T47D (cell line): Measurements from ENCODE around the gene RTP2.

ENCODE experiments used
- DNase-seq, 2 experiments: peaks; one replicate each; pipeline versions ENCODE4 v3.0.0 to v3.0.0-alpha.2; 2011 to 2012; ENCODE audit warnings: low read depth in 1 of 2, low spot score in 1 of 2
- JUND ChIP-seq: IDR thresholded peaks from 2 replicates; pipeline ENCODE4 v1.6.1; 2012; ENCODE audit warnings: low read depth
- in situ Hi-C: cut with HindIII; loops from 2 replicates; pipeline ENCODE4 v1.10.0; 2016; ENCODE audit warnings: low sequenced_read_pairs, low pct_unique_long_range_greater_than_20kb

Gene RTP2

DNA sequence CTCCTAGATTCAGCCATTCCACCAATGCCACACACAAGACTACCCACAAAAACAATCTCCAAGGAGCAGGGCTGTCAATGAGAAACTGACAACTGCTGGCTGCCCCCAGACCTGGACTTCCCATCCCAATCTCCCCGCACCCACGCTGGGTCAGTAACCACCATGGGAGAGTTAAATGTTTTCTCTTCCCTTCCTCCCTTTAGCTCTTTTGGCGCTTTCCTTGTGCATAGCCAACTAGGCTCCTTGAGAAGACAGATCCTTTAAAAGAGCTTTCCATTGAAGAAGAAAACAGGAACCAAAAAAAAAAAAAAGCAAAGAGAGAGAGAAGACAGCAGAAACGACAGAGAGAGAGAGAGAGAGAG lies 34.6 kb upstream of the RTP2 start:
- no peak for DNase-seq
- in situ Hi-C loops, result loop anchor here (25.0 kb wide), 3 partner anchors 300 to 1200 kb away; no protein-coding TSS in a partner anchor
- no peak for TF ChIP-seq JUND

DNA sequence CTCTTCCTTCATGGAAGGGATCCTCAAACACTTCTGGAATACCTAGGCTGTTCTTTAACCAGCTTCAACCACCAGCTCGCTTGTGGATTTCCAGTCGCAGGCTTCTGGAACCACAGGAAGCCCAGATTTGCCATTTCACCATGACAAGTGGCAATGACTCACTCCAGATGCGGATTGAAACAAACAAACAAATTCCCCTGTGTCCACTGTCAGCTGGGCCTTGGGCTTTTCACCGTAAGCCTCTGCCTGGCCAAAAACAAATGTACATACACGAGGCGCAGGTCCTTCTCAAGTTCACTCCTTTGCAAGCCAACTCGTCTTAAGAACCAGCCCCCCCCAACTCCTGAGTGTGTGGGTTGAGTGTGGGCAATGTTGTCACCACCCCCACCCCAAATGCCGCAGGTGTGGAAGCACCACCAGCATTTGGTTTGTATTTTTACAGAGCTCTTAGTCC lies 34.1 kb upstream of the RTP2 start:
- no peak for DNase-seq
- in situ Hi-C loops, result loop anchor here (25.0 kb wide), 3 partner anchors 301 to 1201 kb away; no protein-coding TSS in a partner anchor
- no peak for TF ChIP-seq JUND

DNA sequence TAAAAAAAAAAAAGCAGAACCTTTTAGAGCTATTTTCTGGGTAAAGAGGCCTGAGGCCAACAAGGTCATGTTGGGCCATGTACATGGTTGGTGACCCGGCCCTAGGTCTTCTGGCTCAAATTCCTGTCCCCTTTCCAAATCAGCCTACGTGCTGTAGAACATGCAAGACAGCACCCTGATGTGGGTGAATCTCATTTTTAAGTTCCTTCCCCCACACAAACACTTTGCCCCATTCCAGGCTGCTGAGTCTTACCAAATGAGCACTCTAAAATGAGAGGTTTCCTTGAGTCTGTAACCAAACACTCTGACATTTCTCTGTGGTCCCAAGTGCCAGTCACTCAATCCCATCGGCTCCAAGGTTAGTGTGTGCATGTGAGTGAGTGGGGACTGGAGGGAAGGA lies 33.5 kb upstream of the RTP2 start:
- DNase-seq, result no peak
- no peak for TF ChIP-seq JUND
- in situ Hi-C loops, result loop anchor here (25.0 kb wide), 3 partner anchors 301 to 1201 kb away; no protein-coding TSS in a partner anchor

DNA sequence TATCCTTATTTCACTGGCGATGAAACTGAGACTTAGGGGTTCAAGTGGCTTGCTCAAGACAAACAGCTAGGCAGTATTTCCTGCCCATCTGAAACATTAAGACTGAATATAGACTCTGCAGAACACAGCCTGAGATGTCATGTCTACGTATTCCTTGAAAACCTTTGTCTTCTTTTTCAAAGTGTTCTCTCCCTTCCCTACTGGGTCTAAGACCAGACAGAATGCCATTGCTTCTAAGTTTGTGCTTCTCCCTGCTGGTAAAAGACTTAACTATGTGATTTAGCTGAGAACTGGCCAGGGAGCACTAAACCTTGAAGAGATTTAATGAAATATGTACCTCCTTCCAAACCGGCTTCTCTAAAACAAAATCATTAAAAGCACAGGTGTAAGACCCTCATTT lies 33.0 kb upstream of the RTP2 start:
- DNase-seq, result no peak
- in situ Hi-C loops, result loop anchor here (25.0 kb wide), 3 partner anchors 302 to 1202 kb away; no protein-coding TSS in a partner anchor
- no peak for TF ChIP-seq JUND

DNA sequence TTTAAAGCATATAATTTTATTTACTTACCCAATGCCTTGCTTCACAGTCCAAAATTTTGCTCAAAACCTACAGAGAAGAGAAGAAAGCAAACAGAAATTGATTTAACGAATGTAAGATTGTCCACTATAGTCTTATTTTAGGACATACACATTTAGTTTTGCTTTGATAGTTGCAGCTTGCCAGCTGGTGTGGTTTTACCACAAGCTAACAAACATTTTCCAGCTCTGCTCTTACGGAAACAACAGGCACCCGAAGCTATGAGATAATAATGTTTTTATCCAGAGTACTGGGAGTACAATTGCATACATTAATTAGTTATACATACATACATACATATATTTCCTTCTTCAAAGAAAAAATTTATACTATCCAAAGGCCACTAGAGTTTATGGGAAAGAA lies 32.5 kb upstream of the RTP2 start:
- no peak for DNase-seq
- in situ Hi-C loops, result loop anchor here (25.0 kb wide), 3 partner anchors 302 to 1202 kb away; no protein-coding TSS in a partner anchor
- TF ChIP-seq JUND, result no peak

GRCh38 chr3:187733371-187733770 lies 31.0 kb upstream of the RTP2 start:
- DNase-seq, result no peak
- no peak for TF ChIP-seq JUND
- in situ Hi-C loops, result loop anchor here (25.0 kb wide), 3 partner anchors 304 to 1204 kb away; no protein-coding TSS in a partner anchor

- no peak for TF ChIP-seq JUND
- in situ Hi-C loops, result loop anchor here (25.0 kb wide), 3 partner anchors 308 to 1208 kb away; no protein-coding TSS in a partner anchor
- DNase-seq, result no peak
Measured at GRCh38 chr3:187729598-187729997, 27.2 kb upstream of the RTP2 start.

- no peak for TF ChIP-seq JUND
- no peak for DNase-seq
- in situ Hi-C loops, result loop anchor here (25.0 kb wide), 3 partner anchors 308 to 1208 kb away; no protein-coding TSS in a partner anchor
Measured at GRCh38 chr3:187728940-187729583, 26.7 kb upstream of the RTP2 start.

GRCh38 chr3:187728248-187728647 lies 25.9 kb upstream of the RTP2 start:
- in situ Hi-C loops, result loop anchor here (25.0 kb wide), 3 partner anchors 309 to 1209 kb away; no protein-coding TSS in a partner anchor
- no peak for DNase-seq
- no peak for TF ChIP-seq JUND

GRCh38 chr3:187726564-187726963 lies 24.2 kb upstream of the RTP2 start:
- in situ Hi-C loops, result loop anchor here (25.0 kb wide), 3 partner anchors 311 to 1211 kb away; no protein-coding TSS in a partner anchor
- TF ChIP-seq JUND, result no peak
- no peak for DNase-seq

DNA sequence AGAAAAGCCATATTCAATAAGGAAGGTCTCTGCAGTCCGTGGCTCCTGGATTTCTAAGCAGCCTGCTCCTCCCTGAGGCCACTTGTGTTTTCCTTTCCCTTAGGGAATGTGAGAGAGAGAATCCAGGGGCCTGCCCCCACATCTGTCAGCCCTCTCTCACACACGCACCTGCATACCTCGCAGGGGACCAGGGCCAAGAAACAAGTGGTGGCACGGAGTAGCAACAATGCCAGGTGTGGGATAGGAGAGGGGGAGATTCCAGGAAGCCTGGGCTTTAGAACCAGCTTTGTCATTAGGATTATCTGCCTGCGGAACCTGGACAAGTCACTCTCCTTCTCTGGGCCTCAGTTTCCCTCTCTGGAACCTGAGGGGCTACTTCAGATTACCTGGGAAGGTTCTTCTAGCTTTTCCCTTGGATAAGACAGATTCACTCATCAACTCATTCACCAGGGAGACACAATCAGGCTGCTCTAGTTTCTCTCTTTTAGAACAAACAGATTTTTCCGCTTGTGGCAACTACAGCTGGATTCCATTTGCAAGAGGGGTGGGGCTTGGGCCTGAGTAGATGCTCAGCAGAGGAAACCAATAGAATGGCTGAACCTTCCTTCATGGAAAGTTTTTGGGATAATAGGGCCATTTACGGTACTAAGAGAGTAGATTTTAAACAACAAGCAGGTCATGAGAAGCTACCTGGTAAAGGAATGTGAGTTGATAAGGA lies 23.5 kb upstream of the RTP2 start:
- in situ Hi-C loops, result loop anchor here (25.0 kb wide), 3 partner anchors 311 to 1211 kb away; no protein-coding TSS in a partner anchor
- DNase-seq, result no peak
- no peak for TF ChIP-seq JUND

GRCh38 chr3:187725224-187725623 lies 22.9 kb upstream of the RTP2 start:
- no peak for TF ChIP-seq JUND
- in situ Hi-C loops, result loop anchor here (25.0 kb wide), 3 partner anchors 312 to 1212 kb away; no protein-coding TSS in a partner anchor
- DNase-seq, result no peak

DNA sequence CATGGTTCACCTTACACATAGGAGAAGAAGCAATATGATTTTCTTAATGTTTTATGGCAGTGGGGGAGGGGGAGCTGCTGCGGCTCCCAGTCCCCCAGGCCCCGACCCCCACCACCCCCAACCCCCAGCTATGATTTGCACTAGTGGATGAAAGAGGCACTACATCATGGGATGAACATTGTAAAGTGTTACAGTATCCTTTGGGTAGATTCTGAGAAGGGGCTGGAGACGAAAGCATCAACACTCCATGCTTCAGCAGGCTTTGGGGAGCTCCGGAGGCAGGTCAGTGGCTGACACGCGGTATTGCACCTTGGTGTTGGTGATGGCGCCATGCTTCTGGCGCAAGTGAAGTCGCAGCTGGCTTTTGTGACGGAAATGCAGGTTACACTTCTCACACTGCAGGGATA lies 19.9 kb upstream of the RTP2 start:
- DNase-seq, result no peak
- no peak for TF ChIP-seq JUND
- in situ Hi-C loops, result no loop called here
